A549 (cell line): ENCODE results near the gene EEF2. TPM values are rescaled to one million over a fixed set of nuclear protein-coding genes. Genes with fewer than 3 reads are reported as not detected.
"Not testable (repeated sequence)": the region's sequence is repeated elsewhere in the genome, so short reads cannot be mapped to it uniquely, and the experiment has no call there.

Experiments used
- ATAC-seq, 2 experiments: fragments of 200-7000 bp in 1 of 2; fragments of >200 bp in 1 of 2; cut with Nextera tagmentation in 1 of 2; cut with Tn5 transposase in 1 of 2; 3 replicates each; pipeline versions ENCODE4 v1.8.0 to v1.9.1; 2018 to 2020; ENCODE audit warnings: mild to moderate bottlenecking in 1 of 2, moderate library complexity in 1 of 2
- CTCF ChIA-PET: fragments of 300-600 bp; sonication (Branson Sonifier 250); formaldehyde crosslinking; extraction: SDS; loops from one replicate; lab custom pipeline; 2021; ENCODE audit warnings: antibody characterized with exemption, inconsistent platforms; lab: Yijun Ruan, JAX
- POLR2A ChIA-PET: fragments of 350-600 bp; formaldehyde crosslinking; extraction: SDS; loops from one replicate; lab custom pipeline; 2021; ENCODE audit warnings: antibody characterized with exemption, inconsistent platforms; lab: Yijun Ruan, JAX
- DNase-seq, 2 experiments: peaks; one replicate each; pipeline versions ENCODE4 v3.0.0 to v3.0.0-alpha.2; 2011 to 2016; ENCODE audit warnings: low read depth in 1 of 2, low spot score in 1 of 2
- FAIRE-seq: peaks from 2 replicates; lab custom pipeline; 2011; peaks lifted over from hg19 to GRCh38; lab: Jason Lieb, UNC
- H3K27ac ChIP-seq, 2 experiments: fragments of >200 bp; sonication (Bioruptor Twin); formaldehyde crosslinking; 3 replicates each; pipeline ENCODE4 v1.5.1; 2016 to 2017
- H3K4me1 ChIP-seq: fragments of >200 bp; sonication (Bioruptor Twin); formaldehyde crosslinking; 3 replicates; pipeline ENCODE4 v1.6.1; 2016
- H3K4me2 ChIP-seq: fragments of >200 bp; sonication (Bioruptor Twin); formaldehyde crosslinking; 3 replicates; pipeline ENCODE4 v1.6.1; 2016
- H3K4me3 ChIP-seq: fragments of >200 bp; sonication (Bioruptor Twin); formaldehyde crosslinking; 3 replicates; pipeline ENCODE4 v1.5.1; 2016
- H3K9me3 ChIP-seq: fragments of >200 bp; sonication (Bioruptor Twin); formaldehyde crosslinking; 3 replicates; pipeline ENCODE4 v1.6.1; 2016
- BCL3 ChIP-seq: fragments of >200 bp; sonication (Bioruptor Twin); formaldehyde crosslinking; IDR thresholded peaks from 3 replicates; pipeline ENCODE4 v1.6.1; 2016
- BHLHE40 ChIP-seq: IDR thresholded peaks from 2 replicates; pipeline ENCODE4 v1.6.1; 2012; ENCODE audit warnings: low read depth, low read length, inconsistent platforms
- CHD2 ChIP-seq: fragments of 150-350 bp; IDR thresholded peaks from 2 replicates; pipeline ENCODE4 v1.6.1; 2014; ENCODE audit warnings: low read length; ENCODE audit not compliant: partially characterized antibody
- EP300 ChIP-seq, 2 experiments: fragments of >200 bp; sonication (Bioruptor Twin); formaldehyde crosslinking; IDR thresholded peaks; 2 replicates in 1 of 2; 3 replicates in 1 of 2; pipeline ENCODE4 v1.6.1; 2016 to 2017
- FOSB ChIP-seq: fragments of 250-450 bp; sonication (Bioruptor Pico); IDR thresholded peaks from 2 replicates; pipeline ENCODE4 v1.5.0; 2020; ENCODE audit warnings: mild to moderate bottlenecking, moderate library complexity
- FOXS1 ChIP-seq: fragments of 250-450 bp; sonication (Bioruptor Pico); IDR thresholded peaks from 2 replicates; pipeline ENCODE4 v1.5.0; 2020; ENCODE audit warnings: mild to moderate bottlenecking, moderate library complexity
- GATA3 ChIP-seq: IDR thresholded peaks from 2 replicates; pipeline ENCODE4 v1.6.1; 2012; ENCODE audit warnings: borderline replicate concordance
- HOXB13 ChIP-seq: fragments of 250-450 bp; sonication (Bioruptor Pico); IDR thresholded peaks from 2 replicates; pipeline ENCODE4 v1.5.0; 2020; ENCODE audit warnings: low read depth, mild to moderate bottlenecking, moderate library complexity
- HOXB5 ChIP-seq: fragments of 250-450 bp; sonication (Bioruptor Pico); IDR thresholded peaks from 2 replicates; pipeline ENCODE4 v1.5.0; 2020; ENCODE audit warnings: mild to moderate bottlenecking, moderate library complexity
- JUN ChIP-seq, 2 experiments: fragments of >200 bp; sonication (Bioruptor Twin); formaldehyde crosslinking; IDR thresholded peaks; 2 replicates in 1 of 2; 3 replicates in 1 of 2; pipeline ENCODE4 v1.6.1; 2016 to 2017
- KDM1A ChIP-seq: fragments of 200-600 bp; sonication (generic); IDR thresholded peaks from 2 replicates; pipeline ENCODE4 v1.6.1; 2016; ENCODE audit warnings: low read depth, mild to moderate bottlenecking
- MAFK ChIP-seq: fragments of 450-650 bp; IDR thresholded peaks from 2 replicates; pipeline ENCODE4 v1.6.1; 2014; ENCODE audit not compliant: partially characterized antibody
- MAZ ChIP-seq: fragments of 150-350 bp; IDR thresholded peaks from 2 replicates; pipeline ENCODE4 v1.6.1; 2014; ENCODE audit warnings: antibody characterized with exemption, low read depth, low read length, borderline replicate concordance
- NFE2L2 ChIP-seq: fragments of 150-350 bp; conservative IDR thresholded peaks from 2 replicates; pipeline ENCODE4 v1.6.1; 2014; ENCODE audit warnings: low read length
- PBX3 ChIP-seq: IDR thresholded peaks from 2 replicates; pipeline ENCODE4 v1.6.1; 2012
- PHF8 ChIP-seq: fragments of 200-600 bp; sonication (generic); IDR thresholded peaks from 2 replicates; pipeline ENCODE4 v1.6.1; 2016; ENCODE audit warnings: low read depth, mild to moderate bottlenecking, antibody characterized with exemption, moderate library complexity, borderline replicate concordance
- POLR2A ChIP-seq: IDR thresholded peaks from 2 replicates; pipeline ENCODE4 v1.6.1; 2012; ENCODE audit warnings: mild to moderate bottlenecking, low read length
- RAD21 ChIP-seq, 2 experiments: fragments of >200 bp in 1 of 2; sonication (Bioruptor Twin) in 1 of 2; formaldehyde crosslinking in 1 of 2; IDR thresholded peaks in 1 of 2; conservative IDR thresholded peaks in 1 of 2; 2 replicates in 1 of 2; 3 replicates in 1 of 2; pipeline ENCODE4 v1.6.1; 2012 to 2018; ENCODE audit warnings: inconsistent platforms in 1 of 2
- RCOR1 ChIP-seq: fragments of 150-350 bp; IDR thresholded peaks from 2 replicates; pipeline ENCODE4 v1.6.1; 2014; ENCODE audit warnings: antibody characterized with exemption, low read length, low read depth
- RNF2 ChIP-seq: fragments of 200-600 bp; sonication (generic); IDR thresholded peaks from 2 replicates; pipeline ENCODE4 v1.6.1; 2016; ENCODE audit warnings: low read depth, mild to moderate bottlenecking, antibody characterized with exemption, moderate library complexity, borderline replicate concordance
- TP53 ChIP-seq: fragments of 250-450 bp; sonication (Bioruptor Pico); IDR thresholded peaks from 2 replicates; pipeline ENCODE4 v1.5.0; 2021; ENCODE audit warnings: mild to moderate bottlenecking, moderate library complexity
- ZC3H11A ChIP-seq: fragments of 450-650 bp; IDR thresholded peaks from 2 replicates; pipeline ENCODE4 v1.6.1; 2014; ENCODE audit warnings: antibody characterized with exemption, mild to moderate bottlenecking
- ZNF302 ChIP-seq: fragments of 250-450 bp; sonication (Bioruptor Pico); IDR thresholded peaks from 2 replicates; pipeline ENCODE4 v1.9.0; 2021; ENCODE audit warnings: inconsistent platforms, mild to moderate bottlenecking, moderate library complexity
- ZSCAN20 ChIP-seq: fragments of 250-450 bp; sonication (Bioruptor Pico); IDR thresholded peaks from 2 replicates; pipeline ENCODE4 v1.8.0; 2022; ENCODE audit warnings: mild to moderate bottlenecking, moderate library complexity
- WGBS: methylation state at CpG from one replicate; pipeline ENCODE4 v1.1.6; 2017; ENCODE audit errors: missing lambda C conversion rate; 5-methylcytosine and 5-hydroxymethylcytosine counted together
- polyA plus RNA-seq, 4 experiments: library from polyadenylated mRNA; depleted of rRNA in 3 of 4; stranded (reverse); fragments of >200 nt; fragmentation: RNase III in 1 of 4; extraction: RNeasy Plus Mini Kit Qiagen cat#74134 plus additional on column Dnase treatment in 1 of 4; gene quantifications; 2 replicates in 3 of 4; 3 replicates in 1 of 4; pipeline ENCODE4 v1.2.3, GENCODE V29; 2011 to 2017
- TF ChIP-seq, protein P1 (sequence below): fragments of 150-350 bp; IDR thresholded peaks from 2 replicates; pipeline ENCODE4 v1.6.1; 2014; ENCODE audit warnings: low read depth, mild to moderate bottlenecking, low read length

EEF2 gene
- polyA plus RNA-seq, 2 of the 4 experiments (the other 2 are of a cell fraction) = 680 to 971 TPM

DNA sequence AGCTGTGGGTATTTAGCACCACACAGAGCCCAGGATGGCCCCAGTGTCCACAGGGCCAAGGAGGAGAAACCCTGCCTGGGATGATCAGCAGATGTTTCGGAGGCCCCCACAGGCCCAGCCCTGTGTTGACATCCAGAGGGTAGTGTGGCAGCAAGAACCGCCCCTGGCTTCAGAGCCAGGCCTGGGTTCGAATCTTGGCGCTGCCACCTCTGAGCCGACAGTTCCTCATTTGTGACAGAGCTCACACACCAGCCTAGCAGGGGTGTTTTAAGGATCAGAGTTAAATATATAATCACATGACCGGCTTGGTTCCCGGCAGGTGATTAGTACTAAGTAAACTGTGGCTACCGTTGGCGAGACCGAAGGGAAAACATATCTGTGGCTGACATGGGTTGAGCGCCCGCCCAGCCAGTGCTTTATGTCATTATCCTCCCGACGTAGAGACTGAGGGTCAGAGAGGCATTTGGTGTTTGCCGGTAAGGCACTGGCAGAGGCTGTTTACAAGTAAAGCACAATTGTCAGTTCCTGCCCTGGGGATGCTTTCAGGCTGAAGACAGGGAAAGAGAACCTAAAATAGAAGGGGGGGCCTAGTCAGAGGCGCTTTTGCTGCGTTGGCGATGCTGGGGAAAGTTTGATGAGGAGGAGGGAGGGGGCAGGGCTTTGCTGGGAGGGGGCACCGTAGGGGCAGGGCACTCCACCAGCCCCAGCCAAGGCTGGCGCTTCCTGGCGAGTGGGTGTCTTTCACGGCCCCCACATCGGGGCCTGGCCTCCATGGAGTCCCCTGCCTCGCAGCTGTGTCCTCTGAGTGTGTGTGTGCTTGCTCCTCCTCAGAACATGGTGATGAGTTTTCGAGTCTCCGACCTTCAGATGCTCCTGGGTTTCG is 27.1 kb upstream of the EEF2 start (continued):
- TF ChIP-seq GATA3 (no peak), PBX3 (no peak), RAD21 (conservative IDR thresholded peaks at IDR 0.05 in 1 of 2, IDR thresholded peaks at IDR 0.05 in 1 of 2) (no peak)

GRCh38 chr19:4011430-4011829 is 26.2 kb upstream of the EEF2 start:
- H3K4me2 ChIP-seq, DNase-seq, H3K9me3 ChIP-seq, CTCF ChIA-PET, H3K4me3 ChIP-seq, H3K27ac ChIP-seq, POLR2A ChIA-PET, ATAC-seq, FAIRE-seq, H3K4me1 ChIP-seq: not testable (repeated sequence)
- 100% methylated on average over 2 of the region's 6 CpGs for WGBS

- Histone ChIP-seq H3K4me3 (no peak overlapping the region), H3K9me3 (no peaks in the 10 kb centered on the region), H3K4me1 (peaks cover 13% of the 10 kb centered on the region; the same call in 1 of the 3 replicates), H3K27ac (no peak overlapping the region), H3K4me2 (no peak overlapping the region)
- WGBS = 93% methylated on average over 4 of the region's 14 CpGs
- ATAC-seq (no peak), DNase-seq (no peak), FAIRE-seq (no peak)
- POLR2A ChIA-PET = no interaction called here
- no peak for TF ChIP-seq ZC3H11A
- TF ChIP-seq CHD2 = no peak
- TF ChIP-seq FOSB (CRISPR knock-in tag) = no peak
- no peak for TF ChIP-seq NFE2L2
- TF ChIP-seq TP53 = no peak
- TF ChIP-seq PHF8 = no peak
- no peak for TF ChIP-seq RCOR1
- no peak for TF ChIP-seq HOXB5 (CRISPR knock-in tag)
- no peak for TF ChIP-seq HOXB13
- TF ChIP-seq ZNF302 (CRISPR knock-in tag) = no peak
- TF ChIP-seq RNF2 = no peak
- TF ChIP-seq POLR2A = no peak
- TF ChIP-seq BCL3 = no peak
- CTCF ChIA-PET = no interaction called here
Observed at GRCh38 chr19:4010808-4011110, 25.5 kb upstream of the EEF2 start.

- Histone ChIP-seq H3K4me1 (peaks cover 13% of the 10 kb centered on the region; the same call in 1 of the 3 replicates), H3K27ac (no peak overlapping the region), H3K4me3 (no peak overlapping the region), H3K9me3 (no peaks in the 10 kb centered on the region), H3K4me2 (no peak overlapping the region)
- no peak for DNase-seq
- CTCF ChIA-PET = interaction anchor here (0.7 to 1.0 kb wide), 2 partner anchors 19 to 24 kb away, joined by 3 read pairs; no protein-coding TSS in a partner anchor
- no peak for FAIRE-seq
- TF ChIP-seq EP300 (IDR thresholded peaks at IDR 0.05) (no peak), MAFK (no peak), ZSCAN20 (CRISPR knock-in tag) (no peak), FOXS1 (CRISPR knock-in tag) (no peak), POLR2A (no peak), BHLHE40 (no peak), KDM1A (no peak), NFE2L2 (no peak), MAZ (no peak), BCL3 (no peak), JUN (IDR thresholded peaks at IDR 0.05) (no peak)
- TF ChIP-seq, protein P1, sequence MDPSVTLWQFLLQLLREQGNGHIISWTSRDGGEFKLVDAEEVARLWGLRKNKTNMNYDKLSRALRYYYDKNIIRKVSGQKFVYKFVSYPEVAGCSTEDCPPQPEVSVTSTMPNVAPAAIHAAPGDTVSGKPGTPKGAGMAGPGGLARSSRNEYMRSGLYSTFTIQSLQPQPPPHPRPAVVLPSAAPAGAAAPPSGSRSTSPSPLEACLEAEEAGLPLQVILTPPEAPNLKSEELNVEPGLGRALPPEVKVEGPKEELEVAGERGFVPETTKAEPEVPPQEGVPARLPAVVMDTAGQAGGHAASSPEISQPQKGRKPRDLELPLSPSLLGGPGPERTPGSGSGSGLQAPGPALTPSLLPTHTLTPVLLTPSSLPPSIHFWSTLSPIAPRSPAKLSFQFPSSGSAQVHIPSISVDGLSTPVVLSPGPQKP = no peak
- POLR2A ChIA-PET = no interaction called here
- WGBS = 100% methylated on average over 1 of the region's 24 CpGs
- ATAC-seq = no peak
Observed at GRCh38 chr19:4009990-4010807, 24.9 kb upstream of the EEF2 start.
